Muscle layer of duodenum (tissue), 2 donors: Measurements from ENCODE around the gene LRRC74A.

ENCODE experiments used
- H3K27ac ChIP-seq: one replicate; pipeline ENCODE4 v1.7.0; 2013; ENCODE audit warnings: mild to moderate bottlenecking, low read length
- H3K27me3 ChIP-seq: one replicate; pipeline ENCODE4 v1.7.0; 2013; ENCODE audit warnings: low read depth, mild to moderate bottlenecking, control low read depth, low read length
- H3K36me3 ChIP-seq, 2 donors: one replicate each; pipeline ENCODE4 v1.7.0; 2013; ENCODE audit warnings: low read length in 2 of 2, control low read depth in 1 of 2, mild to moderate bottlenecking in 1 of 2; ENCODE audit not compliant: insufficient read depth in 2 of 2, control insufficient read depth in 1 of 2
- H3K4me1 ChIP-seq, 2 donors: one replicate each; pipeline ENCODE4 v1.7.0; 2013; ENCODE audit warnings: low read length in 2 of 2, mild to moderate bottlenecking in 2 of 2, control low read depth in 1 of 2, moderate library complexity in 1 of 2; ENCODE audit not compliant: insufficient read depth in 2 of 2, control insufficient read depth in 1 of 2
- H3K4me3 ChIP-seq, 2 donors: one replicate each; pipeline ENCODE4 v1.7.0; 2013; ENCODE audit warnings: low read length in 2 of 2, low read depth in 1 of 2, mild to moderate bottlenecking in 1 of 2
- H3K9me3 ChIP-seq, 2 donors: one replicate each; pipeline ENCODE4 v1.7.0; 2013; ENCODE audit warnings: low read length in 2 of 2, control low read depth in 1 of 2, mild to moderate bottlenecking in 1 of 2; ENCODE audit not compliant: control insufficient read depth in 1 of 2
- donor health status: healthy.

LRRC74A gene

GRCh38 chr14:76856769-76857168 lies 30.6 kb downstream of the LRRC74A start:
- Histone ChIP-seq H3K4me3 (no peak overlapping the region), H3K36me3 (no peaks in the 10 kb centered on the region), H3K4me1 (no peaks in the 10 kb centered on the region), H3K9me3 (no peaks in the 10 kb centered on the region), H3K27ac (no peak overlapping the region), H3K27me3 (no peaks in the 10 kb centered on the region)

DNA sequence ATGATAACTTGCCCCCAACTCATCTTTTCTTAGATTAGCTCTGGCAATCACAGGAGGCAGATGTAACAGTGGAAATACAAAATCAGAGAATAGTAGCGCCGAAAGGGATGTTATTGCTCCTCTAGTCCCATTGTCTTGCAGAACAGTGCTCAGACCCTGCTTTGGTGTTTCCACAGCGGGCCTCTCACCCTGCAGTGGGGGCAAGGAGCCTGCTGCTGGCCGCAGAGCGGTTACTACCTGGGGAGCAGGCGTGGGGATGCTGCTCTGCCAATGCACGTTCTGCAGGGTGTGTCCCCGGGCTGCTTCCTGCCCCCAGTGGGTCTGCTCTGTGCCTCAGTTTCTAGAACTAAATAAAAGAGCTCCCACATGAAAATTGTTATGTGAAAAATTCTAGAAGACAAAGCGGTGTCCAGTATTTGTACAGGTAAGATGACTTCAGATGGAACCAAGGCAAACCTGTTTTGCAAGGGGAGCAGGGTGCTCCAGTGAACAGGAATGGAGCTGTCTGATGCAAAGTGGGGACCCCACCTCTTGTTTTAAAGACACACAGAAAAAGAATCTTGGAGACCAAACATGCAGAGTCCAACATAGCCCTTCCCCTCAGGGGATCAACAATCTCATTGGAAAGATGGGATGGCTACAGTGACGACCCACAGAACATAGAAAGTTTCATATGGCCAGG lies 35.5 kb downstream of the LRRC74A start:
- H3K9me3 ChIP-seq = no peaks in the 10 kb centered on the region

DNA sequence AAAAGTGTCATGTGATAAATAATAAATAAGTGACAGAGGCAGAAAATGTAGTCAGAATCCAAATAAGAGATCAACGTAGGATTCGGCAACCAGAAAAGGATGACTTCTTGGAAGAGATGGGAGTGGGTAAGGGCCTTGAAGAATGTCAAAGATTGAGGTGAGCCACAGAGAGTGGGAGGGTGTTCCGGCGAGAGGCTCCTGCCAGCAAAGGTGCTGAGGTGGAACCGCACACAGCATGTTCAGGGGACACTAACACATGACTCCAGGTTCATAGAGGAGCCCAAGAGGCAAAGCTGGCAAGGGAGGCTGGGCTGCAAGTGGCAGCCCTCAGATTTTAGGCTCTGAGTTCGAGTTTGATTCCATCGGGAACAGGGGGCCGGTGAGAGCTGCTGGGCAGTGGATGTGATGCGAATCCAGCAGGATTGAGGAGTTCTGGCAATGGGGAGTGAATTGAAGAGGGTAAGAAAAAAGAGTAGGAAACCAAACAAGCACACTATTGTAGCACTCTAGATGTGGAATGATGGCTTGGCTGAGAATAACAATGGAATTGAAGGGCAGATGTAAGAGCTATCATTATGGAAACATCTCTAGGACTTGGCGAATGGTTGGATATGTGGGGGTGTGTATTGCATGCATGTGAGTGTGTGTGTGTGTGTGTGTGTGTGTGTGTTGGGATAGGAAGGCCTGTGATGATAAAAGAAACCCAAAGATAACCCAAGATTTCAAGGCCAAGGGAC lies 36.5 kb downstream of the LRRC74A start:
- Histone ChIP-seq H3K9me3 (no peaks in the 10 kb centered on the region), H3K27me3 (no peaks in the 10 kb centered on the region), H3K4me3 (peak overlapping the region in 1 of 2 donors; percentile 7), H3K4me1 (peaks cover 0 to 4% of the 10 kb centered on the region in 2 donors), H3K36me3 (no peaks in the 10 kb centered on the region), H3K27ac (peak overlapping the region; percentile 0)

More for the DNA sequence above, 35.5 kb downstream of the LRRC74A start:
- no peaks in the 10 kb centered on the region for H3K27me3 ChIP-seq
- peaks cover 0 to 4% of the 10 kb centered on the region in 2 donors for H3K4me1 ChIP-seq
- H3K36me3 ChIP-seq = no peaks in the 10 kb centered on the region
- H3K27ac ChIP-seq = no peak overlapping the region
- H3K4me3 ChIP-seq = no peak overlapping the region

DNA sequence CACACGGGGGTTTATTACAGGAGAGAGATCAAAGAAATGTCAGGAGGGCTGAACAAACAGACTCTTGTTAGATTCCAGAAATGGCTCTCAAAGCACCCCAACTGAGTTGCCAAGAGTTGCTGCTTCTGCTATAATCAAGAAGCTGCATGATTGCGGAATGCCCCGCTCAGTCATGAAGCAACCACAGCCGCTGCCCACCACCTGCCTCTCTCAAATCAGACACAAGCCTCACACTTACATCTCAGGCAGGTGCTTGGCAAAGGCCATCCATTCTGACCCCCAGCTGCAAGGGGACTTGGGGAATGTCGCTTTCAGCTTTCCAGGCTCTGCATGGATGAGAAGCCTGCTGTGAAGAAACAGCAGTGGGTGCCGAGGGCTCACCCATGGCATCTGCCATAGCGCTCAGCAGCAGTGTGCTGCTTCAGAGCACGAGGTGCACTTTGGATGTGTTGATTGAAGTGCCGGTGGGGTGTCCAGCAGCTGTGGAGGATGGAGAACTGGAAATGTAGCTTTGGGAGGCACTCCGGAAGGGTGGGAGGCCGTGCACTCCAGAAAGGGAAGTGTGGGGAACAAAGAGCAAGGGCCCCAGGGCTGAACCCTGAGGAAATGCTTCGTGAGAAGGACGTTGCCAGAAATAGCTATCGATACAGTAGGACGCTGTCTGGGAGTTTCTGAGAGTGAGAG lies 37.7 kb downstream of the LRRC74A start:
- no peaks in the 10 kb centered on the region for H3K9me3 ChIP-seq
- no peaks in the 10 kb centered on the region for H3K36me3 ChIP-seq
- peak overlapping the region; percentile 0 for H3K27ac ChIP-seq
- peaks cover 0 to 4% of the 10 kb centered on the region in 2 donors for H3K4me1 ChIP-seq
- no peaks in the 10 kb centered on the region for H3K27me3 ChIP-seq
- peak overlapping the region; percentile 3 to 7 for H3K4me3 ChIP-seq

DNA sequence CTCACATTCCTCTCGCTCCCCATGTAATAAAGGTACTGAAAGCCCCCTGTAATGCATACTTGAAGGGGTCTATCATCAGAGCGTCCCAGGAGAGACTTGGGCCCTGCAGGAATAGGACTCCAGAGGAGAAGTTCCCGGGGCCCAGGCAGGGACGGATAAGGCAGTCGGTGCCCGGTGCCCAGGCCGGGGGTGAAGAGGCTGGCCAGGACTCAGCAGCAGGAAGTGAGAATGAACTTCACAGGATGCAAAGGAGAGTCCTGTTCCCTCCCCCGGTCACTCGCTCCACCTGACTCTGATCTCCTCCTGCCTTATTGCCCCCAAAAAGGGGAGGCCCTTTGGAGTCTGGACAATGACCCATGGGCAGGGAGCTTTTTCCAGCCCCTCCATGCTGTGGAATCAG lies 40.2 kb downstream of the LRRC74A start:
- H3K4me1 ChIP-seq = peaks cover 0 to 4% of the 10 kb centered on the region in 2 donors
- H3K36me3 ChIP-seq = no peaks in the 10 kb centered on the region
- no peak overlapping the region for H3K27ac ChIP-seq
- H3K27me3 ChIP-seq = no peaks in the 10 kb centered on the region
- H3K9me3 ChIP-seq = no peaks in the 10 kb centered on the region
- no peak overlapping the region for H3K4me3 ChIP-seq

DNA sequence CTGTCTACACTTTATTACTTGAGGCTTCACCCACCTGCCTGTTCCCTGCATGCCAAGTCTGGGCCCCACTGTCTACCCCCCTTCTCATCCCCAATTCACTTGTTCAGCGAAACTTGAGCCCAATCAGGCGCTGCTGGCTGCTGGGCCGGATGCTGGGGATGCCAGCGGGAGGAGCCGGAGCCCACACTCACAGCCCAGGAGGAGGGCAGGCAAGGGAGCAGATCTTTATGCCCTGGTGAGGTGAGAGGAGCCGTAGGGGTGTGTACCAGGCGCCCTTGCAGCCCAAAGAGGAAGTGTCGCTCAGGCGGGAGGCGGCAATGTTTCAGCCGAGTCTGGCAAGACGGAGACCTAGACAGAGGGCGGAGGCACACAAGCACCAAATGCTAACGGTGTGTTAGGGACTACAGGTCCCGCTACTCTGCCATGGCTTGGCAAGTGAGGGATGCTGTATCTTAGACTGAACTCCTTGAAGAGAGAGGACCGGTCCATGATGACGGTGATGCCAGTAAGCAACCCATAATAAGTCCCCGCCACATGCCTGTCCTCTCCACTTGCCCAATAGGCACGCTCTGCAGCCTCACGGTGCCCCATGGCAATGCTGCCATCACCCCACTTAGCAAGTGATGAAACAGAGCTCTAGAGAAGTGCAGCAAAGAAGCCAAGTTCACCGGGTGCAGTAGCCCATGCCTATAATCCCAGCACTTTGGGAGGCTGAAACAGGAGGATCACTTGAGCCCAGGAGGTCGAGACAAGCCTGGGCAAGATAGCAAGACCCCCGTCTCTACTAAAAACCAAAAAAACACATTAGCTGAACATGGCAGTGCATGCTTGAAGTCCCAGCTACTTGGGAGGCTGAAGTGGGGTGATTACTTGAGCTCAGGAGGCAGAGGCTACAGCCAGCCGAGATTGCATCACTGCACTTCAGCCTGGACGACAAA lies 41.6 kb downstream of the LRRC74A start:
- H3K36me3 ChIP-seq = no peaks in the 10 kb centered on the region
- H3K9me3 ChIP-seq = no peaks in the 10 kb centered on the region
- H3K27ac ChIP-seq = no peak overlapping the region
- no peaks in the 10 kb centered on the region for H3K27me3 ChIP-seq
- H3K4me3 ChIP-seq = no peak overlapping the region
- peaks cover 0 to 4% of the 10 kb centered on the region in 2 donors for H3K4me1 ChIP-seq

- Histone ChIP-seq H3K4me3 (no peak overlapping the region), H3K27ac (no peak overlapping the region), H3K9me3 (no peaks in the 10 kb centered on the region), H3K4me1 (peaks cover 0 to 4% of the 10 kb centered on the region in 2 donors), H3K36me3 (no peaks in the 10 kb centered on the region), H3K27me3 (no peaks in the 10 kb centered on the region)
Measured at GRCh38 chr14:76868454-76869170, 42.4 kb downstream of the LRRC74A start.

DNA sequence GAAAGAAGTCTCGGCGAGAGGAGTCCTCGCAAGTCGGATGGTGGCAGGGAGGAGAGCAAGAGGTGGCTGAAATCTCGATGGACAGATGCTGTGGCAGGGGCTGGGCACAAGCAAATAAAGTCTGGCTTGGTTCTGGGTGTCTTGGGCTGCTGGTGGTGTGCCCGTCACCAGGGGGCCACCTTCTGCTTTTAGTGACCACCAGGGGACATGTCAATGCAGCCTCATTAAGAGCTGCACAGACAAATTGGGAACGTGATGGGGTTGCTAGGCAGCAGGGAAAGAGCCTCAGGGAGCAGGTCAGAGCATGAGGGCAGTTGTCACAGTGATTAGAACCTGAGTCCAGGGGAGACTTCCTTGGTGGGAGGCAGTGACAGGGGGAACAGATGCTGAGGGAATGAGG lies 44.0 kb downstream of the LRRC74A start:
- peaks cover 0 to 4% of the 10 kb centered on the region in 2 donors for H3K4me1 ChIP-seq
- no peak overlapping the region for H3K4me3 ChIP-seq
- H3K27ac ChIP-seq = no peak overlapping the region
- H3K27me3 ChIP-seq = no peaks in the 10 kb centered on the region
- no peaks in the 10 kb centered on the region for H3K36me3 ChIP-seq
- H3K9me3 ChIP-seq = no peaks in the 10 kb centered on the region

GRCh38 chr14:76872796-76873432 lies 46.7 kb downstream of the LRRC74A start:
- no peaks in the 10 kb centered on the region for H3K27me3 ChIP-seq
- H3K36me3 ChIP-seq = no peaks in the 10 kb centered on the region
- no peak overlapping the region for H3K4me3 ChIP-seq
- no peak overlapping the region for H3K27ac ChIP-seq
- no peaks in the 10 kb centered on the region for H3K9me3 ChIP-seq
- H3K4me1 ChIP-seq = no peaks in the 10 kb centered on the region

DNA sequence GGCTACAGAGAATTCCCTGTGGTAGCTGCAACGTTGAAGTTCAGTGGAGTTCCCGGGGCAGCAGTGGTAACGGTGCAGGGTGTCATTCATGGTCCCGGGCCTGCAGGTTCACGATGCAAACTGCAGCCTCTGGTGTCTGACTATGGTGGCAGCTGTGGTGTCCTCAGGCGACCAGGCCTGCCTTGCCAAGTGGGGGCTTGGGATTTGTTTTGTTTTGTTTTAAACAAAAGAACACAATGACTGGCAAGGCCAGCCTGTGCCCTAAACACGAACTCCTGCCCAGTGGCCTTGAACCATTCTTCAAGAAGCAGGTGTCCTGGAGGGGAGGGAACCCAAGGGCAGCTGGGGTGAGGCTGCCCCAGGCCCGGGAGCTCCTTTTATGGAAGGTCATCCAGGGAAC lies 48.5 kb downstream of the LRRC74A start:
- Histone ChIP-seq H3K4me1 (no peaks in the 10 kb centered on the region), H3K27ac (no peak overlapping the region), H3K9me3 (no peaks in the 10 kb centered on the region), H3K36me3 (no peaks in the 10 kb centered on the region), H3K4me3 (no peak overlapping the region), H3K27me3 (no peaks in the 10 kb centered on the region)
